ES-I3 (cell line): ENCODE results near the gene NNAT.

Source experiments
- H3K36me3 ChIP-seq: 2 replicates; pipeline ENCODE4 v1.6.1; 2013; ENCODE audit warnings: mild to moderate bottlenecking, low read length, control low read depth, moderate library complexity; ENCODE audit not compliant: insufficient read depth
- H3K4me1 ChIP-seq: 2 replicates; pipeline ENCODE4 v1.6.1; 2013; ENCODE audit warnings: mild to moderate bottlenecking, control low read depth, low read length; ENCODE audit not compliant: insufficient read depth
- H3K9ac ChIP-seq: 2 replicates; pipeline ENCODE4 v1.6.1; 2013; ENCODE audit warnings: low read depth, mild to moderate bottlenecking, low read length, moderate library complexity
- H3K9me3 ChIP-seq: 2 replicates; pipeline ENCODE4 v1.6.1; 2013; ENCODE audit warnings: mild to moderate bottlenecking, low read length, moderate library complexity; ENCODE audit not compliant: control insufficient read depth, insufficient read depth

The NNAT gene

GRCh38 chr20:37511610-37512275 is 9.3 kb upstream of the NNAT start:
- peaks cover 4% of the 10 kb centered on the region; the same call in 1 of the 2 replicates for H3K36me3 ChIP-seq
- no peaks in the 10 kb centered on the region for H3K4me1 ChIP-seq
- no peak overlapping the region for H3K9ac ChIP-seq
- H3K9me3 ChIP-seq = no peaks in the 10 kb centered on the region

- Histone ChIP-seq H3K9me3 (no peaks in the 10 kb centered on the region), H3K9ac (no peak overlapping the region), H3K4me1 (peaks cover 12% of the 10 kb centered on the region), H3K36me3 (0 out of 2 replicates have a peak, but pooled peaks cover 4% of the 10 kb centered on the region)
These were observed 7.2 kb upstream of the NNAT start for GRCh38 chr20:37513779-37514359.

- H3K36me3 ChIP-seq = 0 out of 2 replicates have a peak, but pooled peaks cover 4% of the 10 kb centered on the region
- no peaks in the 10 kb centered on the region for H3K9me3 ChIP-seq
- H3K4me1 ChIP-seq = peaks cover 15% of the 10 kb centered on the region
- no peak overlapping the region for H3K9ac ChIP-seq
These were observed 5.2 kb upstream of the NNAT start for GRCh38 chr20:37515876-37516275.

GRCh38 chr20:37516811-37517750 is 4.0 kb upstream of the NNAT start:
- Histone ChIP-seq H3K9me3 (no peaks in the 10 kb centered on the region), H3K36me3 (0 out of 2 replicates have a peak, but pooled peaks cover 4% of the 10 kb centered on the region), H3K9ac (no peak overlapping the region), H3K4me1 (peaks cover 15% of the 10 kb centered on the region)

- Histone ChIP-seq H3K9ac (no peak overlapping the region), H3K9me3 (no peaks in the 10 kb centered on the region), H3K36me3 (0 out of 2 replicates have a peak, but pooled peaks cover 4% of the 10 kb centered on the region), H3K4me1 (peaks cover 15% of the 10 kb centered on the region)
These were observed 3.0 kb upstream of the NNAT start for GRCh38 chr20:37518059-37518458.

GRCh38 chr20:37518606-37519507 is 2.2 kb upstream of the NNAT start:
- no peak overlapping the region for H3K9ac ChIP-seq
- no peaks in the 10 kb centered on the region for H3K9me3 ChIP-seq
- 0 out of 2 replicates have a peak, but pooled peaks cover 4% of the 10 kb centered on the region for H3K36me3 ChIP-seq
- H3K4me1 ChIP-seq = peaks cover 15% of the 10 kb centered on the region

GRCh38 chr20:37519508-37520418 is 1.3 kb upstream of the NNAT start:
- Histone ChIP-seq H3K9me3 (no peaks in the 10 kb centered on the region), H3K9ac (peak overlapping the region; percentile 69; the same call in 1 of the 2 replicates), H3K4me1 (peaks cover 23% of the 10 kb centered on the region), H3K36me3 (0 out of 2 replicates have a peak, but pooled peaks cover 2% of the 10 kb centered on the region)

GRCh38 chr20:37520419-37520955 is 563 bp upstream of the NNAT start:
- peak overlapping the region; percentile 69; the same call in 1 of the 2 replicates for H3K9ac ChIP-seq
- H3K4me1 ChIP-seq = peaks cover 30% of the 10 kb centered on the region
- no peaks in the 10 kb centered on the region for H3K9me3 ChIP-seq
- no peaks in the 10 kb centered on the region for H3K36me3 ChIP-seq

GRCh38 chr20:37522260-37523011 is 1.4 kb downstream of the NNAT start:
- Histone ChIP-seq H3K4me1 (peaks cover 34% of the 10 kb centered on the region), H3K9me3 (no peaks in the 10 kb centered on the region), H3K36me3 (no peaks in the 10 kb centered on the region), H3K9ac (no peak overlapping the region; the same call in 1 of the 2 replicates)

GRCh38 chr20:37523012-37523391 is 2.0 kb downstream of the NNAT start:
- Histone ChIP-seq H3K4me1 (peaks cover 28% of the 10 kb centered on the region), H3K9me3 (no peaks in the 10 kb centered on the region), H3K9ac (no peak overlapping the region), H3K36me3 (no peaks in the 10 kb centered on the region)

- H3K4me1 ChIP-seq = peaks cover 28% of the 10 kb centered on the region
- no peak overlapping the region for H3K9ac ChIP-seq
- H3K36me3 ChIP-seq = no peaks in the 10 kb centered on the region
- no peaks in the 10 kb centered on the region for H3K9me3 ChIP-seq
These were observed 3.1 kb downstream of the NNAT start for GRCh38 chr20:37523911-37524700.
